ENCODE measurements around the gene SMAD9. TPM values are rescaled to one million over a fixed set of nuclear protein-coding genes. Genes with fewer than 3 reads are reported as not detected.

SMAD9 gene
- total and polyA plus RNA-seq, 2 of the 13 experiments (the other 11 are each of a cell fraction or from before 2014, with no cell fraction given) = 4.2 to 7.7 TPM

- TF ChIP-seq, protein P1, sequence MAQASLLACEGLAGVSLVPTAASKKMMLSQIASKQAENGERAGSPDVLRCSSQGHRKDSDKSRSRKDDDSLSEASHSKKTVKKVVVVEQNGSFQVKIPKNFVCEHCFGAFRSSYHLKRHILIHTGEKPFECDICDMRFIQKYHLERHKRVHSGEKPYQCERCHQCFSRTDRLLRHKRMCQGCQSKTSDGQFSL (CRISPR knock-in tag; IDR thresholded peaks at IDR 0.05) = no peak
- TF ChIP-seq GZF1 (CRISPR knock-in tag; IDR thresholded peaks at IDR 0.05) = no peak
- TF ChIP-seq ZNF788 (CRISPR knock-in tag; IDR thresholded peaks at IDR 0.05; ENCODE audit: borderline replicate concordance) = no peak
- peak; percentile 40; the same call in 1 of the 2 replicates for TF ChIP-seq NCOR1 (IDR thresholded peaks at IDR 0.05; ENCODE audit: borderline replicate concordance, low read length)
- no peak for TF ChIP-seq ZNF17 (CRISPR knock-in tag; IDR thresholded peaks at IDR 0.05)
- TF ChIP-seq ZNF260 (CRISPR knock-in tag; IDR thresholded peaks at IDR 0.05; ENCODE audit: borderline replicate concordance, low read depth) = no peak
- TF ChIP-seq ZSCAN22 (CRISPR knock-in tag; IDR thresholded peaks at IDR 0.05) = no peak
- TF ChIP-seq ZNF709 (CRISPR knock-in tag; IDR thresholded peaks at IDR 0.05) = no peak
- no peak for TF ChIP-seq ZBTB14 (CRISPR knock-in tag; IDR thresholded peaks at IDR 0.05)
- TF ChIP-seq ZNF605 (CRISPR knock-in tag; IDR thresholded peaks at IDR 0.05) = no peak
- TF ChIP-seq LCORL (IDR thresholded peaks at IDR 0.05) = no peak
- TF ChIP-seq LCORL (CRISPR knock-in tag; IDR thresholded peaks at IDR 0.05) = no peak
- no peak for TF ChIP-seq PLRG1 (conservative IDR thresholded peaks at IDR 0.05)
- TF ChIP-seq, protein P2, sequence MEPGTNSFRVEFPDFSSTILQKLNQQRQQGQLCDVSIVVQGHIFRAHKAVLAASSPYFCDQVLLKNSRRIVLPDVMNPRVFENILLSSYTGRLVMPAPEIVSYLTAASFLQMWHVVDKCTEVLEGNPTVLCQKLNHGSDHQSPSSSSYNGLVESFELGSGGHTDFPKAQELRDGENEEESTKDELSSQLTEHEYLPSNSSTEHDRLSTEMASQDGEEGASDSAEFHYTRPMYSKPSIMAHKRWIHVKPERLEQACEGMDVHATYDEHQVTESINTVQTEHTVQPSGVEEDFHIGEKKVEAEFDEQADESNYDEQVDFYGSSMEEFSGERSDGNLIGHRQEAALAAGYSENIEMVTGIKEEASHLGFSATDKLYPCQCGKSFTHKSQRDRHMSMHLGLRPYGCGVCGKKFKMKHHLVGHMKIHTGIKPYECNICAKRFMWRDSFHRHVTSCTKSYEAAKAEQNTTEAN (CRISPR knock-in tag; conservative IDR thresholded peaks at IDR 0.05) = peak; percentile 80
- peak; percentile 99 for TF ChIP-seq THRA (CRISPR knock-in tag; IDR thresholded peaks at IDR 0.05; ENCODE audit: borderline replicate concordance)
- no peak for TF ChIP-seq SIN3B (IDR thresholded peaks at IDR 0.05; ENCODE audit: low read length)
- no peak for TF ChIP-seq ZNF362 (CRISPR knock-in tag; IDR thresholded peaks at IDR 0.05; ENCODE audit: borderline replicate concordance)
- TF ChIP-seq NR2F6 (IDR thresholded peaks at IDR 0.05) = no peak
- TF ChIP-seq NR2F6 (CRISPR knock-in tag; IDR thresholded peaks at IDR 0.05) = peak; percentile 59; the same call in 1 of the 2 replicates
- no peak for TF ChIP-seq BHLHE40 (IDR thresholded peaks at IDR 0.05; ENCODE audit: low read length)
- no peak for TF ChIP-seq STAT5B (CRISPR knock-in tag; IDR thresholded peaks at IDR 0.05)
- TF ChIP-seq ONECUT2 (CRISPR knock-in tag; IDR thresholded peaks at IDR 0.05) = no peak
- peak; percentile 53; the same call in 1 of the 2 replicates for TF ChIP-seq MEIS2 (CRISPR knock-in tag; IDR thresholded peaks at IDR 0.05)
- TF ChIP-seq, protein P3, sequence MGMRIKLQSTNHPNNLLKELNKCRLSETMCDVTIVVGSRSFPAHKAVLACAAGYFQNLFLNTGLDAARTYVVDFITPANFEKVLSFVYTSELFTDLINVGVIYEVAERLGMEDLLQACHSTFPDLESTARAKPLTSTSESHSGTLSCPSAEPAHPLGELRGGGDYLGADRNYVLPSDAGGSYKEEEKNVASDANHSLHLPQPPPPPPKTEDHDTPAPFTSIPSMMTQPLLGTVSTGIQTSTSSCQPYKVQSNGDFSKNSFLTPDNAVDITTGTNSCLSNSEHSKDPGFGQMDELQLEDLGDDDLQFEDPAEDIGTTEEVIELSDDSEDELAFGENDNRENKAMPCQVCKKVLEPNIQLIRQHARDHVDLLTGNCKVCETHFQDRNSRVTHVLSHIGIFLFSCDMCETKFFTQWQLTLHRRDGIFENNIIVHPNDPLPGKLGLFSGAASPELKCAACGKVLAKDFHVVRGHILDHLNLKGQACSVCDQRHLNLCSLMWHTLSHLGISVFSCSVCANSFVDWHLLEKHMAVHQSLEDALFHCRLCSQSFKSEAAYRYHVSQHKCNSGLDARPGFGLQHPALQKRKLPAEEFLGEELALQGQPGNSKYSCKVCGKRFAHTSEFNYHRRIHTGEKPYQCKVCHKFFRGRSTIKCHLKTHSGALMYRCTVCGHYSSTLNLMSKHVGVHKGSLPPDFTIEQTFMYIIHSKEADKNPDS (CRISPR knock-in tag; IDR thresholded peaks at IDR 0.05) = no peak
- TF ChIP-seq ARNT (IDR thresholded peaks at IDR 0.05) = no peak
- TF ChIP-seq PHF21A (CRISPR knock-in tag; IDR thresholded peaks at IDR 0.05) = 0 out of 2 replicates have a peak, but pooled peaks have one; percentile 40
Observed at GRCh38 chr13:36870050-36870692, 49.9 kb downstream of the SMAD9 start (continued).

Data from HepG2 (cell line).